Mammary epithelial cell (primary cell): Measurements from ENCODE around the gene YPEL5.

Experiments used
- EZH2 ChIP-seq: IDR thresholded peaks from 2 replicates; pipeline ENCODE4 v1.6.1; 2012; ENCODE audit warnings: low read length, inconsistent platforms, borderline replicate concordance
- TF ChIP-seq, protein P1 (sequence below), 2 donors: IDR thresholded peaks in 1 of 2; conservative IDR thresholded peaks in 1 of 2; 2 replicates each; pipeline ENCODE4 v1.5.1; 2011 to 2012; ENCODE audit warnings: inconsistent platforms in 2 of 2, low read length in 2 of 2, mild to moderate bottlenecking in 2 of 2, control low read depth in 1 of 2, low read depth in 1 of 2; ENCODE audit not compliant: insufficient read depth in 1 of 2; ENCODE audit errors: extremely low read depth in 1 of 2

DNA sequence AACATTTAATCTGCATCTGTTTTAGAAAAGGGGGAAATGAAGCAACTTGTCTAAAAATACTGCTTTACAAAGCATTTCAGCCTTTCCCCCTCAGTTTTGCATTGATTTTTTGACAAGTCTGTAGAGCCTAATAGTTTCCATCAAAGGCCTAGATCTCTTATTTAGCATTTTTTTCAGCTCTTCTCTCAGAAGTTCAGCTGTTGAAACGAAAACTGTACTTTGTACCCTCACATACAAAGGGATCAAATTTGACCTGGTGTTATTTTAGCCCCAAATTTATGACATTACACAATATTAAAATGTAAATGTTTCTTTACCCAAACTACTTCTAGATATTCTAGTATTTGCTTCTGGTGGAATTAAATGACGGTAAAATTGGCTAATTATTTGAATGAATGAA, 13.0 kb downstream of the YPEL5 start:
- TF ChIP-seq, protein P1, sequence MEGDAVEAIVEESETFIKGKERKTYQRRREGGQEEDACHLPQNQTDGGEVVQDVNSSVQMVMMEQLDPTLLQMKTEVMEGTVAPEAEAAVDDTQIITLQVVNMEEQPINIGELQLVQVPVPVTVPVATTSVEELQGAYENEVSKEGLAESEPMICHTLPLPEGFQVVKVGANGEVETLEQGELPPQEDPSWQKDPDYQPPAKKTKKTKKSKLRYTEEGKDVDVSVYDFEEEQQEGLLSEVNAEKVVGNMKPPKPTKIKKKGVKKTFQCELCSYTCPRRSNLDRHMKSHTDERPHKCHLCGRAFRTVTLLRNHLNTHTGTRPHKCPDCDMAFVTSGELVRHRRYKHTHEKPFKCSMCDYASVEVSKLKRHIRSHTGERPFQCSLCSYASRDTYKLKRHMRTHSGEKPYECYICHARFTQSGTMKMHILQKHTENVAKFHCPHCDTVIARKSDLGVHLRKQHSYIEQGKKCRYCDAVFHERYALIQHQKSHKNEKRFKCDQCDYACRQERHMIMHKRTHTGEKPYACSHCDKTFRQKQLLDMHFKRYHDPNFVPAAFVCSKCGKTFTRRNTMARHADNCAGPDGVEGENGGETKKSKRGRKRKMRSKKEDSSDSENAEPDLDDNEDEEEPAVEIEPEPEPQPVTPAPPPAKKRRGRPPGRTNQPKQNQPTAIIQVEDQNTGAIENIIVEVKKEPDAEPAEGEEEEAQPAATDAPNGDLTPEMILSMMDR (conservative IDR thresholded peaks at IDR 0.05 in 1 of 2, IDR thresholded peaks at IDR 0.05 in 1 of 2; ENCODE audit: extremely low read depth in 1 of 2, insufficient read depth in 1 of 2, low read depth in 1 of 2, low read length in 2 of 2), result no peak
- TF ChIP-seq EZH2, result no peak
